Activated B cell treated with CpG ODN at 0.5 μM for 24 hours (primary cell): ENCODE data around the gene HOXB4. TPM values are rescaled to one million over a fixed set of nuclear protein-coding genes. Genes with fewer than 3 reads are reported as not detected.

ENCODE experiments used
- ATAC-seq: fragments of 200-7000 bp; cut with Tn5 transposase; one replicate; pipeline ENCODE4 v1.10.0; 2021; ENCODE audit warnings: low read depth, mild to moderate bottlenecking, moderate library complexity
- CTCF ChIA-PET: fragments of 350-600 bp; sonication (Branson Sonifier 250); formaldehyde crosslinking; loops from one replicate; lab custom pipeline; 2021; ENCODE audit warnings: antibody characterized with exemption; lab: Charles Lee
- POLR2A ChIA-PET: fragments of 350-600 bp; sonication (Branson Sonifier 250); formaldehyde crosslinking; loops from one replicate; lab custom pipeline; 2021; ENCODE audit warnings: antibody characterized with exemption; lab: Charles Lee
- DNase-seq: peaks from one replicate; pipeline ENCODE4 v3.0.0; 2022
- H3K27ac Mint-ChIP-seq: one replicate; pipeline ENCODE4 v1.8.0; 2020; ENCODE audit warnings: mixed read lengths
- H3K27me3 Mint-ChIP-seq: one replicate; pipeline ENCODE4 v1.8.0; 2021; ENCODE audit warnings: mixed read lengths
- H3K36me3 Mint-ChIP-seq: one replicate; pipeline ENCODE4 v1.8.0; 2021; ENCODE audit warnings: low read depth, mixed read lengths
- H3K4me1 Mint-ChIP-seq: one replicate; pipeline ENCODE4 v1.8.0; 2021; ENCODE audit warnings: mixed read lengths
- H3K4me3 Mint-ChIP-seq: one replicate; pipeline ENCODE4 v1.8.0; 2020; ENCODE audit warnings: mild to moderate bottlenecking, mixed read lengths
- H3K9me3 Mint-ChIP-seq: one replicate; pipeline ENCODE4 v1.8.0; 2020; ENCODE audit warnings: mixed read lengths
- intact Hi-C: fragments of 100-400 bp; cut with micrococcal nuclease; formaldehyde crosslinking; loops from one replicate; pipeline ENCODE4 v1.15.1; 2024
- total RNA-seq: library from RNA; stranded (reverse); gene quantifications from 2 replicates; pipeline ENCODE4 v1.2.3, GENCODE V29; 2022
- TF ChIP-seq, protein P1 (sequence below): fragments of 200-600 bp; IDR thresholded peaks from one replicate; pipeline ENCODE4 v1.8.0; 2022; ENCODE audit warnings: antibody characterized with exemption, mild to moderate bottlenecking

Gene HOXB4
- total RNA-seq, 1 donor from 2014 or later: 1.4 TPM

DNA sequence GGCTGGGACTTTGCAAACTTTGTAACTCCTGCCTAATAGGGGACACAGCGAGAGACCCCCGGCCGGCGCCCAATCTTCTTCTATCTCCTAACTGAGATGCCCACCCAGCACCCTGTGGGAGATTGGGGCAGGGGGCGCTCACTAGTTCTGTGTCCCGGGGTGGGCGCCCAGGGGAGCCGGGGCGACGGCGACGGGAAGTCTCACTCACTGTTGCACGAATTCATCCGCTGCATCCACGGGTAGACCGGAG lies 19.3 kb upstream of the HOXB4 start:
- Mint-ChIP-seq H3K27ac (no peak overlapping the region), H3K9me3 (no peaks in the 10 kb centered on the region), H3K27me3 (peaks cover 70% of the 10 kb centered on the region), H3K4me3 (peak overlapping the region; percentile 84), H3K36me3 (no peaks in the 10 kb centered on the region), H3K4me1 (peaks cover 36% of the 10 kb centered on the region)
- TF ChIP-seq, protein P1, sequence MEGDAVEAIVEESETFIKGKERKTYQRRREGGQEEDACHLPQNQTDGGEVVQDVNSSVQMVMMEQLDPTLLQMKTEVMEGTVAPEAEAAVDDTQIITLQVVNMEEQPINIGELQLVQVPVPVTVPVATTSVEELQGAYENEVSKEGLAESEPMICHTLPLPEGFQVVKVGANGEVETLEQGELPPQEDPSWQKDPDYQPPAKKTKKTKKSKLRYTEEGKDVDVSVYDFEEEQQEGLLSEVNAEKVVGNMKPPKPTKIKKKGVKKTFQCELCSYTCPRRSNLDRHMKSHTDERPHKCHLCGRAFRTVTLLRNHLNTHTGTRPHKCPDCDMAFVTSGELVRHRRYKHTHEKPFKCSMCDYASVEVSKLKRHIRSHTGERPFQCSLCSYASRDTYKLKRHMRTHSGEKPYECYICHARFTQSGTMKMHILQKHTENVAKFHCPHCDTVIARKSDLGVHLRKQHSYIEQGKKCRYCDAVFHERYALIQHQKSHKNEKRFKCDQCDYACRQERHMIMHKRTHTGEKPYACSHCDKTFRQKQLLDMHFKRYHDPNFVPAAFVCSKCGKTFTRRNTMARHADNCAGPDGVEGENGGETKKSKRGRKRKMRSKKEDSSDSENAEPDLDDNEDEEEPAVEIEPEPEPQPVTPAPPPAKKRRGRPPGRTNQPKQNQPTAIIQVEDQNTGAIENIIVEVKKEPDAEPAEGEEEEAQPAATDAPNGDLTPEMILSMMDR: no peak
- POLR2A ChIA-PET: interaction anchor here (0.5 kb wide), 1 partner anchor 271 kb away, joined by 5 read pairs; no protein-coding TSS in a partner anchor
- ATAC-seq (no peak), DNase-seq (no peak)
- intact Hi-C loops: loop anchor here (1.0 to 10.0 kb wide), 4 partner anchors 15 to 443 kb away; partner anchors contain the start of gene HOXB4
- CTCF ChIA-PET: interaction anchor here (1.4 kb wide), 1 partner anchor 28 kb away, joined by 4 read pairs; the partner anchor contains the start of gene HOXB9

- peak overlapping the region; percentile 84 for H3K4me3 Mint-ChIP-seq
- H3K27me3 Mint-ChIP-seq: peaks cover 68% of the 10 kb centered on the region
- no peak for ATAC-seq
- no peak overlapping the region for H3K27ac Mint-ChIP-seq
- H3K36me3 Mint-ChIP-seq: no peaks in the 10 kb centered on the region
- ChIA-PET POLR2A (no interaction called here), CTCF (interaction anchor here (0.9 kb wide), 1 partner anchor 19 kb away, joined by 3 read pairs; no protein-coding TSS in a partner anchor)
- TF ChIP-seq, protein P1: no peak
- H3K4me1 Mint-ChIP-seq: peaks cover 38% of the 10 kb centered on the region
- no peak for DNase-seq
- intact Hi-C loops: loop anchor here (1.0 to 10.0 kb wide), 4 partner anchors 16 to 442 kb away; partner anchors contain the start of gene HOXB4
- H3K9me3 Mint-ChIP-seq: no peaks in the 10 kb centered on the region
These were observed 18.8 kb upstream of the HOXB4 start for GRCh38 chr17:48596735-48597527.

DNA sequence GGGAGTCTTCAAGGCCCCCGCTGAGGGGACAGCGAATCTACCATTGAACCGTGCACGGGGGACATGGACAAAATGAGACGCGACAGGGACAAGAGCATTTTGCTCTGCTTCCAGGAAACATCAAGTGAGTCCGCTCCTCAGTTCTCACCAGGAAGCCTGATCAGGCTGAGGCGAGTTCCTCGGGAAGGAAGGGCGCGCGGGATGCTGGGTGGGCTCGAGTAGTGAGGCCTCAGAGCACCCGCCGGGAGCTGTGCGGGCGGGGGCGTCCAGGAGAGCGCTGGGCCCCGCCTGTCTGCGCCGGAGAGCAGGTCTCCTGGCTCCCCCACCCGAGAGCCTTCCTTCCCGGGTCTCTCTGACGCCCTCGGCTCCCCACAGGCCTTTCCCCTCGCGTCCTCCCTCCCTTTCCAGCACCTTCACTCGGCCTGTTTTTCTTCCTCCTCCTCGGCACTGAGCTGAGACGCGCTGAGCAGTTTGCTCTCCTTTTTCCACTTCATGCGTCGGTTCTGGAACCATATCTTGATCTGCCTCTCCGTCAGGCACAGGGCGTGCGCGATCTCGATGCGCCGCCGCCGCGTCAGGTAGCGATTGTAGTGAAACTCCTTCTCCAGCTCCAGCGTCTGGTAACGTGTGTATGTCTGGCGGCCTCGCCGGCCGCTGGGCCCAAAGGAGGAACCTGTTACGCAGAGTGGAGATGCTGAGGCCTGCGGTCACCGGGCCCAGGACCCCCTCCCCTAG lies 18.0 kb upstream of the HOXB4 start:
- Mint-ChIP-seq H3K4me1 (peaks cover 41% of the 10 kb centered on the region), H3K27me3 (peaks cover 74% of the 10 kb centered on the region), H3K36me3 (no peaks in the 10 kb centered on the region), H3K27ac (peak overlapping the region; percentile 54), H3K9me3 (no peaks in the 10 kb centered on the region), H3K4me3 (peak overlapping the region; percentile 80)
- DNase-seq (no peak), ATAC-seq (no peak)
- ChIA-PET POLR2A (no interaction called here), CTCF (interaction anchor here (0.9 to 4.5 kb wide), 3 partner anchors 17 to 22 kb away, joined by 3 to 29 read pairs (median 6); no protein-coding TSS in a partner anchor)
- intact Hi-C loops: loop anchor here (2.0 to 10.0 kb wide), 3 partner anchors 17 to 441 kb away; no protein-coding TSS in a partner anchor
- TF ChIP-seq, protein P1: no peak

DNA sequence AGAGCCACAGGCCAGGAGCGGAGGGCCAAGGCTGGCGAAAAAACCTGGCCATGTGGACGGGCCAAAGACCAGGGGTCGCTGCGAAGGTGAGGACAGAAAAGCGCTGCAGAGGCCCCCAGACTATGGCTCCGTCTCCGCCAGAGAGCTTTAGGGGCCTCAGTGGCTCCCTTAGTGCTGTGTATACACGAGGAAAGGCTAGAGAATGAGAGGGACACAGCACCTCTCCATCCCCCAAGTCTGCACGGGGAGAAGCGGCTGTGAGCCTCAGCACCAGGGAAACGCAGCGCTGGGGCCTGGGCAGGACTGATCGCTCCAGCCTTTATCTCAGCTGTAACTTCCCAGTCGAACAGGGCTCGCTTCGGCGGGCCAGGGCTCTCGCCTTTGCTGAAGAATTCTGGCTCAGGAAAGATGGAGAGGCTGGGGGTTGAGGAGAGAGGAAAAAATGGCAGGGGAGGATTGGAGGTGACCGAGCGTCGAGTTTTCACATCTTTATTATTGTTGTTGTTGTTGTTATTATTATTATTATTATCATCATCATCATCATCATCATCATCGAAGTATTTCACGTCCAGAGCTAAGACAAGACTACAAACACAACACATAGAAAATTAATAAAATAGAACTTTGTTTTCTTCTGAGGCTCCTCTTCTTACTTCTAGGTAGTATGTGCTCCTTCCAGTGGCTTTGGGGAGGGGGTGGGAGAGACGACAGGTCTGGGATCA lies 17.3 kb upstream of the HOXB4 start:
- H3K36me3 Mint-ChIP-seq: no peaks in the 10 kb centered on the region
- no peak for ATAC-seq
- H3K27ac Mint-ChIP-seq: no peak overlapping the region
- H3K4me1 Mint-ChIP-seq: peaks cover 42% of the 10 kb centered on the region
- intact Hi-C loops: loop anchor here (5.0 to 10.0 kb wide), 2 partner anchors 152 to 441 kb away; no protein-coding TSS in a partner anchor
- H3K4me3 Mint-ChIP-seq: no peak overlapping the region
- H3K27me3 Mint-ChIP-seq: peaks cover 75% of the 10 kb centered on the region
- TF ChIP-seq, protein P1: no peak
- no peak for DNase-seq
- ChIA-PET POLR2A (no interaction called here), CTCF (interaction anchor here (0.8 to 4.5 kb wide), 5 partner anchors 18 to 287 kb away, joined by 3 to 31 read pairs (median 6); no protein-coding TSS in a partner anchor)
- no peaks in the 10 kb centered on the region for H3K9me3 Mint-ChIP-seq
